Naive thymus-derived CD8-positive, alpha-beta T cell (primary cell): ENCODE measurements around the gene CCDC144A. TPM values are rescaled to one million over a fixed set of nuclear protein-coding genes. Genes with fewer than 3 reads are reported as not detected.

Experiments used
- polyA plus RNA-seq, 3 donors: library from polyadenylated mRNA; unstranded; fragments of 300-500 nt; fragmentation: Illumina TruSeq; gene quantifications; one replicate each; pipeline ENCODE4 v1.2.3, GENCODE V29; 2021
- total RNA-seq, 8 experiments: library from RNA in 2 of 8; stranded (reverse) in 2 of 8; gene quantifications; one replicate each; pipeline ENCODE4 v1.2.3 and lab custom pipeline; 2021 to 2026

Gene CCDC144A
- total and polyA plus RNA-seq, 5 experiments from 2014 or later = 0.42 to 3.7 (median 1.5) TPM

Other genes starting within 250 kb of the CCDC144A start
- 1 to 10 TPM; 7.4 to 8.9 TPM for gene LRRC75A, start 198.0 kb upstream of the CCDC144A start, total RNA-seq
- 1 to 10 TPM; 1.8 to 3.1 (median 2.1) TPM for gene LRRC75A, start 198.0 kb upstream of the CCDC144A start, polyA plus RNA-seq
- 10 to 100 TPM; 18.8 to 21.6 TPM for gene ZNF287, start 121.0 kb upstream of the CCDC144A start, total RNA-seq
- 10 to 100 TPM in 2 of 3 donors, 1 to 10 TPM in 1; 9.4 to 15.1 (median 11.4) TPM for gene ZNF287, start 121.0 kb upstream of the CCDC144A start, polyA plus RNA-seq
- gene ZNF624, start 36.4 kb upstream of the CCDC144A start, total RNA-seq = 10 to 100 TPM in 1 of 2 experiments, 1 to 10 TPM in 1; 9.2 to 10.8 TPM
- 1 to 10 TPM; 2.6 to 4.2 (median 3.3) TPM for gene ZNF624, start 36.4 kb upstream of the CCDC144A start, polyA plus RNA-seq